K562 (cell line): Measurements from ENCODE around the gene ENTPD8. TPM values are rescaled to one million over a fixed set of nuclear protein-coding genes. Genes with fewer than 3 reads are reported as not detected.

Source experiments
- ATAC-seq: fragments of 200-7000 bp; cut with Tn5 transposase; 3 replicates; pipeline ENCODE4 v1.9.1; 2020; ENCODE audit warnings: moderate library complexity
- BruUV-seq: library from RNA; stranded (reverse); fragments of 400-500 nt; replicated peaks from 2 replicates; lab custom pipeline; 2021; lab: Mats Ljungman, UMichigan
- CTCF ChIA-PET: fragments of 300-600 bp; formaldehyde crosslinking; extraction: SDS; loops from one replicate; lab custom pipeline; 2021; ENCODE audit warnings: low intra/inter-chr PET ratio; lab: Yijun Ruan, JAX
- POLR2A ChIA-PET: fragments of 300-600, 350-650 bp; sonication (Branson Sonifier 250); formaldehyde crosslinking; extraction: SDS; loops from one replicate; lab custom pipeline; 2021; ENCODE audit warnings: antibody characterized with exemption, inconsistent platforms; lab: Yijun Ruan, JAX
- DNase-seq, 4 experiments: peaks; one replicate each; pipeline versions ENCODE4 v3.0.0 to v3.0.0-alpha.2; 2011 to 2018; ENCODE audit warnings: low spot score in 3 of 4, mixed read lengths in 3 of 4; ENCODE audit errors: extremely low read depth in 1 of 4
- FAIRE-seq: peaks from 2 replicates; lab custom pipeline; 2011; peaks lifted over from hg19 to GRCh38; lab: Jason Lieb, UNC
- H2AFZ ChIP-seq: 2 replicates; pipeline ENCODE4 v1.6.0; 2011; ENCODE audit warnings: low read depth, low read length, control low read depth, inconsistent platforms
- H3K27ac ChIP-seq: fragments of 200-600 bp; 3 replicates; pipeline ENCODE4 v1.8.0; 2011; ENCODE audit warnings: low read depth, mild to moderate bottlenecking, control low read depth, inconsistent platforms, low read length, moderate library complexity, mixed read lengths; ENCODE audit errors: extremely low read depth
- H3K27me3 ChIP-seq, 2 experiments: fragments of 300-600 bp in 1 of 2; 2 replicates in 1 of 2; 3 replicates in 1 of 2; pipeline versions ENCODE4 v1.6.0 to v1.8.0; 2011; ENCODE audit warnings: inconsistent platforms in 2 of 2, low read length in 2 of 2, mild to moderate bottlenecking in 1 of 2, mixed read lengths in 1 of 2, moderate library complexity in 1 of 2; ENCODE audit not compliant: control insufficient read depth in 2 of 2, insufficient read depth in 2 of 2
- H3K36me3 ChIP-seq: fragments of 300-600 bp; 3 replicates; pipeline ENCODE4 v1.8.0; 2011; ENCODE audit warnings: mild to moderate bottlenecking, low read length, inconsistent platforms; ENCODE audit not compliant: control insufficient read depth, insufficient read depth
- H3K4me1 ChIP-seq, 2 experiments: fragments of 200-600 bp in 1 of 2; replicated peaks in 1 of 2; 2 replicates in 1 of 2; 3 replicates in 1 of 2; pipeline versions ENCODE4 v1.5.1 to v1.8.0; 2011; ENCODE audit warnings: inconsistent platforms in 2 of 2, low read length in 2 of 2, mild to moderate bottlenecking in 1 of 2, mixed read lengths in 1 of 2, moderate library complexity in 1 of 2; ENCODE audit not compliant: control insufficient read depth in 2 of 2, insufficient read depth in 2 of 2
- H3K4me2 ChIP-seq: 2 replicates; pipeline ENCODE4 v1.6.1; 2011; ENCODE audit warnings: low read length, control low read depth, inconsistent platforms, mixed read lengths; ENCODE audit not compliant: insufficient read depth
- H3K4me3 ChIP-seq: fragments of 200-600 bp; sonication (generic), shearing (Covaris generic); 2 replicates; pipeline ENCODE4 v1.5.1; 2016; ENCODE audit warnings: control low read depth, inconsistent platforms
- H3K79me2 ChIP-seq: fragments of 200-600 bp; 3 replicates; pipeline ENCODE4 v1.8.0; 2011; ENCODE audit warnings: low read length, inconsistent platforms; ENCODE audit not compliant: control insufficient read depth, insufficient read depth
- H3K9ac ChIP-seq, 2 experiments: 2 replicates each; pipeline versions ENCODE4 v1.6.0 to v1.6.1; 2011; ENCODE audit warnings: low read depth in 2 of 2, low read length in 2 of 2, control low read depth in 1 of 2, inconsistent platforms in 1 of 2, mild to moderate bottlenecking in 1 of 2, mixed read lengths in 1 of 2; ENCODE audit not compliant: insufficient read depth in 1 of 2
- H3K9me1 ChIP-seq: one replicate; pipeline ENCODE4 v1.6.0; 2011; ENCODE audit warnings: inconsistent platforms, mild to moderate bottlenecking, low read length, moderate library complexity; ENCODE audit not compliant: control insufficient read depth, insufficient read depth
- H3K9me3 ChIP-seq: replicated peaks from 2 replicates; pipeline ENCODE4 v1.5.1; 2011; ENCODE audit warnings: low read depth, low read length, inconsistent platforms; ENCODE audit not compliant: control insufficient read depth, insufficient read depth
- H4K20me1 ChIP-seq: replicated peaks from 2 replicates; pipeline ENCODE4 v1.6.1; 2011; ENCODE audit warnings: low read length, inconsistent platforms, mixed read lengths; ENCODE audit not compliant: control insufficient read depth, insufficient read depth
- ARNT ChIP-seq, 2 experiments: fragments of 450-650 bp; IDR thresholded peaks; 2 replicates each; pipeline ENCODE4 v1.6.1; 2016; ENCODE audit warnings: mild to moderate bottlenecking in 1 of 2
- CCAR2 ChIP-seq: fragments of 200-400 bp; formaldehyde crosslinking; IDR thresholded peaks from 2 replicates; pipeline ENCODE4 v1.6.1; 2017; ENCODE audit warnings: mild to moderate bottlenecking, low read depth, low read length
- E2F4 ChIP-seq: sonication (generic); formaldehyde crosslinking; IDR thresholded peaks from 2 replicates; pipeline ENCODE4 v1.8.0; 2022; ENCODE audit warnings: mild to moderate bottlenecking, low read depth, missing genetic modification reagents
- ETS1 ChIP-seq: conservative IDR thresholded peaks from 2 replicates; pipeline ENCODE4 v1.6.1; 2011; ENCODE audit warnings: low read depth, mild to moderate bottlenecking, low read length; ENCODE audit not compliant: control insufficient read depth
- FOXA3 ChIP-seq, 2 experiments: fragments of 450-650 bp in 1 of 2; sonication (generic) in 1 of 2; formaldehyde crosslinking; IDR thresholded peaks in 1 of 2; conservative IDR thresholded peaks in 1 of 2; 2 replicates each; pipeline versions ENCODE4 v1.4.0 to v1.8.0; 2020 to 2022; ENCODE audit warnings: mild to moderate bottlenecking in 2 of 2, missing genetic modification reagents in 1 of 2
- KAT7 ChIP-seq: sonication (generic); formaldehyde crosslinking; IDR thresholded peaks from 2 replicates; pipeline ENCODE4 v1.8.0; 2022; ENCODE audit warnings: missing genetic modification reagents, mild to moderate bottlenecking, borderline replicate concordance
- NFIC ChIP-seq: fragments of 450-650 bp; IDR thresholded peaks from 2 replicates; pipeline ENCODE4 v1.6.1; 2017; ENCODE audit warnings: mild to moderate bottlenecking, inconsistent platforms
- PCBP2 ChIP-seq: fragments of 200-400 bp; formaldehyde crosslinking; IDR thresholded peaks from 2 replicates; pipeline ENCODE4 v1.6.1; 2018; ENCODE audit warnings: low read length, low read depth, mild to moderate bottlenecking, moderate library complexity; ENCODE audit not compliant: poor library complexity, severe bottlenecking
- PTRF ChIP-seq: fragments of 450-650 bp; IDR thresholded peaks from 2 replicates; pipeline ENCODE4 v1.6.1; 2016; ENCODE audit warnings: mild to moderate bottlenecking, missing genetic modification characterization, missing compliant biosample characterization
- SAFB2 ChIP-seq: fragments of 200-400 bp; formaldehyde crosslinking; IDR thresholded peaks from 2 replicates; pipeline ENCODE4 v1.6.1; 2018; ENCODE audit warnings: borderline replicate concordance, low read length, low read depth, moderate library complexity; ENCODE audit not compliant: severe bottlenecking
- STAT5A ChIP-seq: IDR thresholded peaks from 2 replicates; pipeline ENCODE4 v1.6.1; 2012; ENCODE audit warnings: low read length, inconsistent platforms, borderline replicate concordance
- TFAM ChIP-seq: fragments of 250-450 bp; sonication (Bioruptor Pico); conservative IDR thresholded peaks from 2 replicates; pipeline ENCODE4 v1.5.0; 2021; ENCODE audit warnings: mild to moderate bottlenecking, moderate library complexity
- WGBS: fragments of 100-300 bp; shearing (Covaris generic); methylation state at CpG from one replicate; pipeline ENCODE4 v1.1.6; 2016; ENCODE audit warnings: low coverage, mixed read lengths; ENCODE audit not compliant: insufficient coverage; ENCODE audit errors: missing lambda C conversion rate; 5-methylcytosine and 5-hydroxymethylcytosine counted together
- in situ Hi-C: fragments of 300-500 bp; cut with MboI; formaldehyde crosslinking; loops from 4 replicates; pipeline ENCODE4 v1.15.0; 2018; ENCODE audit warnings: inconsistent platforms, mixed read lengths
- intact Hi-C: fragments of 100-400 bp; cut with micrococcal nuclease; formaldehyde crosslinking; loops from 2 replicates; pipeline ENCODE4 v1.14.2; 2022
- polyA plus RNA-seq, 8 experiments: library from polyadenylated mRNA; depleted of rRNA in 4 of 8; stranded (reverse) in 5 of 8; unstranded in 3 of 8; fragments of >200 nt; fragmentation: Nextera tagmentation in 2 of 8; fragmentation: Illumina TruSeq in 1 of 8; extraction: Ambion mirVana in 2 of 8; extraction: Trizol in 1 of 8; gene quantifications; 2 replicates each; pipeline versions ENCODE4 v1.2.1 to v1.2.3, GENCODE V29; 2011 to 2014; ENCODE audit warnings: inconsistent platforms in 1 of 8, missing spikeins in 1 of 8
- total RNA-seq, 7 experiments: library from RNA; depleted of rRNA in 6 of 7; stranded (reverse); fragments of >200 nt in 6 of 7; fragmentation: Illumina TruSeq in 2 of 7; extraction: Trizol in 2 of 7; gene quantifications; 2 replicates each; pipeline versions ENCODE4 v1.2.1 to v1.2.3, GENCODE V29; 2011 to 2021; ENCODE audit warnings: low replicate concordance in 1 of 7
- TF ChIP-seq, protein P1 (sequence below): fragments of 250-450 bp; sonication (Bioruptor Pico); IDR thresholded peaks from 2 replicates; pipeline ENCODE4 v1.8.0; 2022; ENCODE audit warnings: moderate library complexity, mild to moderate bottlenecking, inconsistent platforms
- TF ChIP-seq, protein P2 (sequence below): sonication (generic); formaldehyde crosslinking; IDR thresholded peaks from 2 replicates; pipeline ENCODE4 v1.9.0; 2022; ENCODE audit warnings: mild to moderate bottlenecking, missing genetic modification reagents

The ENTPD8 gene
- total and polyA plus RNA-seq, 9 of the 15 experiments (the other 6 are each of a cell fraction or from before 2014, with no cell fraction given): 0.06 to 0.27 (median 0.19) TPM; not detected in 5

- TF ChIP-seq TFAM (CRISPR knock-in tag) (no peak), ARNT (IDR thresholded peaks at IDR 0.05) (no peak), PCBP2 (no peak), FOXA3 (CRISPR knock-in tag; conservative IDR thresholded peaks at IDR 0.05 in 1 of 2, IDR thresholded peaks at IDR 0.05 in 1 of 2) (peak in 1 of 2 experiments; percentile 54; a peak in 2 of 4 replicates), CCAR2 (no peak), NFIC (peak; percentile 27; the same call in 1 of the 2 replicates)
These were observed 41.1 kb upstream of the ENTPD8 start (continued) for GRCh38 chr9:137482094-137482781.

- H4K20me1 ChIP-seq: no peaks in the 10 kb centered on the region
- ChIA-PET CTCF (no interaction called here), POLR2A (interaction anchor here (1.3 to 1.9 kb wide), 3 partner anchors 11 to 24 kb away, joined by 3 to 11 read pairs (median 6); no protein-coding TSS in a partner anchor)
- H2AFZ ChIP-seq: no peak overlapping the region
- no peak overlapping the region for H3K4me3 ChIP-seq
- in situ Hi-C loops (no loop called here), intact Hi-C loops (no loop called here)
- 88% methylated on average over 32 of the region's 38 CpGs for WGBS
- no peaks in the 10 kb centered on the region for H3K36me3 ChIP-seq
- H3K9me3 ChIP-seq: peaks cover 3% of the 10 kb centered on the region
- no peaks in the 10 kb centered on the region for H3K9me1 ChIP-seq
- peak overlapping the region in 1 of 2 experiments; percentile 78; a peak in 2 of 4 replicates for H3K9ac ChIP-seq
- no peaks in the 10 kb centered on the region for H3K79me2 ChIP-seq
- H3K27ac ChIP-seq: peak overlapping the region; percentile 33; the same call in 1 of the 3 replicates
- ATAC-seq (no peak), FAIRE-seq (no peak), DNase-seq (no peak)
- H3K27me3 ChIP-seq: no peaks in the 10 kb centered on the region
- H3K4me1 ChIP-seq: peaks cover 11 to 70% of the 10 kb centered on the region in 2 experiments
- no TSS peak for BruUV-seq
- H3K4me2 ChIP-seq: no peak overlapping the region
- TF ChIP-seq ETS1: no peak
- TF ChIP-seq, protein P1, sequence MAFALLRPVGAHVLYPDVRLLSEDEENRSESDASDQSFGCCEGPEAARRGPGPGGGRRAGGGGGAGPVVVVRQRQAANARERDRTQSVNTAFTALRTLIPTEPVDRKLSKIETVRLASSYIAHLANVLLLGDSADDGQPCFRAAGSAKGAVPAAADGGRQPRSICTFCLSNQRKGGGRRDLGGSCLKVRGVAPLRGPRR (CRISPR knock-in tag): no peak
- TF ChIP-seq STAT5A: no peak
- TF ChIP-seq E2F4 (CRISPR knock-in tag): 0 out of 2 replicates have a peak, but pooled peaks have one; percentile 42
- TF ChIP-seq, protein P2, sequence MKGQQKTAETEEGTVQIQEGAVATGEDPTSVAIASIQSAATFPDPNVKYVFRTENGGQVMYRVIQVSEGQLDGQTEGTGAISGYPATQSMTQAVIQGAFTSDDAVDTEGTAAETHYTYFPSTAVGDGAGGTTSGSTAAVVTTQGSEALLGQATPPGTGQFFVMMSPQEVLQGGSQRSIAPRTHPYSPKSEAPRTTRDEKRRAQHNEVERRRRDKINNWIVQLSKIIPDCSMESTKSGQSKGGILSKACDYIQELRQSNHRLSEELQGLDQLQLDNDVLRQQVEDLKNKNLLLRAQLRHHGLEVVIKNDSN (CRISPR knock-in tag): 0 out of 2 replicates have a peak, but pooled peaks have one; percentile 21
- TF ChIP-seq KAT7 (CRISPR knock-in tag): no peak
- no peak for TF ChIP-seq SAFB2
- no peak for TF ChIP-seq PTRF (tag)
These were observed 39.8 kb upstream of the ENTPD8 start for GRCh38 chr9:137480686-137481683.
